ENCODE measurements around the gene REEP1. TPM values are rescaled to one million over a fixed set of nuclear protein-coding genes. Genes with fewer than 3 reads are reported as not detected.

Gene REEP1
- polyA plus RNA-seq (2013, experiment 1 of 2; ENCODE audit: insufficient read length): 0.36 TPM
- polyA plus RNA-seq (2013, experiment 2 of 2; ENCODE audit: insufficient read length): 0.11 TPM

GRCh38 chr2:86337244-86337835 is at the start of gene REEP1:
Gene REEP1 (minus strand): TSS chr2:86337626. CDS start chr2:86337510, 116 bp downstream.
- no peak for DNase-seq

GRCh38 chr2:86383844-86384243 is 46.4 kb upstream of the REEP1 start:
- DNase-seq: peak; percentile 47

- no peak for DNase-seq
Observed at GRCh38 chr2:86382698-86383097, 45.3 kb upstream of the REEP1 start.

GRCh38 chr2:86382108-86382507 is 44.7 kb upstream of the REEP1 start:
- DNase-seq: no peak

GRCh38 chr2:86378469-86378868 is 41.0 kb upstream of the REEP1 start:
- no peak for DNase-seq

GRCh38 chr2:86375623-86376022 is 38.2 kb upstream of the REEP1 start:
- no peak for DNase-seq

- DNase-seq: peak; percentile 33
Observed at GRCh38 chr2:86372641-86373502, 35.4 kb upstream of the REEP1 start.

- no peak for DNase-seq
Observed at GRCh38 chr2:86372133-86372532, 34.7 kb upstream of the REEP1 start.

GRCh38 chr2:86371527-86371926 is 34.1 kb upstream of the REEP1 start:
- DNase-seq: no peak

GRCh38 chr2:86370579-86370978 is 33.2 kb upstream of the REEP1 start:
- no peak for DNase-seq

- peak; percentile 27 for DNase-seq
Observed at GRCh38 chr2:86368161-86368824, 30.9 kb upstream of the REEP1 start.

- no peak for DNase-seq
Observed at GRCh38 chr2:86367499-86367777, 30.0 kb upstream of the REEP1 start.

GRCh38 chr2:86366651-86367498 is 29.4 kb upstream of the REEP1 start:
- no peak for DNase-seq

- DNase-seq: no peak
Observed at GRCh38 chr2:86364894-86365293, 27.5 kb upstream of the REEP1 start.

- DNase-seq: no peak
Observed at GRCh38 chr2:86360776-86361175, 23.4 kb upstream of the REEP1 start.

GRCh38 chr2:86358957-86359356 is 21.5 kb upstream of the REEP1 start:
- DNase-seq: no peak

GRCh38 chr2:86357392-86357963 is 20.1 kb upstream of the REEP1 start:
- DNase-seq: no peak

- no peak for DNase-seq
Observed at GRCh38 chr2:86352727-86353221, 15.3 kb upstream of the REEP1 start.

- DNase-seq: no peak
Observed at GRCh38 chr2:86352137-86352726, 14.8 kb upstream of the REEP1 start.

- no peak for DNase-seq
Observed at GRCh38 chr2:86350751-86351150, 13.3 kb upstream of the REEP1 start.

- DNase-seq: no peak
Observed at GRCh38 chr2:86347401-86347800, 10.0 kb upstream of the REEP1 start.
